ENCODE data around the gene ASB14.

Gene ASB14

DNA sequence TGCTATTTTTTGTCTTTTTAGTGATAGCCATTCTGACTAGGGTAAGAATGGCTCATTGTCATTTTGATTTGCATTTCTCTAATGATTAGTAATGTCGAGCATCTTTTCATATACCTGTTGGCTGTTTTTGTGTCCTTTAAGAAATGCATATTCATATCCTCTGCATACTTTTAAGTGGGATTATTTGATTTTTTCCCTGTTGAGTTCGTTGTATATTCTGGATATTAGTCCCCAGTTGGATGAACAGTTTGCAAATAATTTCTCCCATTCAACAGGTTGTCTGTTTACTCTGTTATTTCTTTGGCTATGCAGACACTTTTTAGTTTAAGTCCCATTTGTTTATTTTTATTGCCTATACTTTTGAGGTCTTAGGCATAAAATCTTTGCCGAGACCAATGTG is 30.6 kb downstream of the ASB14 start:
- in situ Hi-C loops (cut with HindIII; ENCODE audit: low sequenced_read_pairs): no loop called here

GRCh38 chr3:57261119-57261518 is 31.4 kb downstream of the ASB14 start:
- in situ Hi-C loops (cut with HindIII; ENCODE audit: low sequenced_read_pairs): no loop called here

DNA sequence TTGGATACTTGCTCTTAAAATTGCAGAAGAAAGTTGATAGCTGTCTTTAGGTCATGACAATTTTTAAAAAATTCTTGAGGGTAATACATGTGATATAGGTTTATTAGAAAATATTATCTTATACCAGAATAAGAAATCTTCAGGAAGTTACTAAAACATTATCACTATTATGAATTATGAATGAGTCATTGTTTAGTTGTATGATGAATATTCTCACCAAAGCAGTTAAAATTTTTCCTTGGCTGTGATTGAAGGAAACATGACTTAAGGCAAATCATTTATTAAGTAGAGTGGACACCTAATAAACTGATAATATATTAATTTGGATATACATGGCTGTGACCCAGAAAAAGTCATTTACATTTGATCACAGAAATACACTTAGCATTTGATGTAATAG is 34.8 kb downstream of the ASB14 start:
- in situ Hi-C loops (cut with HindIII; ENCODE audit: low sequenced_read_pairs): no loop called here

GRCh38 chr3:57256844-57257243 is 35.6 kb downstream of the ASB14 start:
- in situ Hi-C loops (cut with HindIII; ENCODE audit: low sequenced_read_pairs): no loop called here

GRCh38 chr3:57252404-57252803 is 40.1 kb downstream of the ASB14 start:
- in situ Hi-C loops (cut with HindIII; ENCODE audit: low sequenced_read_pairs): no loop called here

GRCh38 chr3:57244946-57245345 is 47.5 kb downstream of the ASB14 start:
- in situ Hi-C loops (cut with HindIII; ENCODE audit: low sequenced_read_pairs): loop anchor here (5.0 kb wide), 1 partner anchor 63 kb away; no protein-coding TSS in a partner anchor

DNA sequence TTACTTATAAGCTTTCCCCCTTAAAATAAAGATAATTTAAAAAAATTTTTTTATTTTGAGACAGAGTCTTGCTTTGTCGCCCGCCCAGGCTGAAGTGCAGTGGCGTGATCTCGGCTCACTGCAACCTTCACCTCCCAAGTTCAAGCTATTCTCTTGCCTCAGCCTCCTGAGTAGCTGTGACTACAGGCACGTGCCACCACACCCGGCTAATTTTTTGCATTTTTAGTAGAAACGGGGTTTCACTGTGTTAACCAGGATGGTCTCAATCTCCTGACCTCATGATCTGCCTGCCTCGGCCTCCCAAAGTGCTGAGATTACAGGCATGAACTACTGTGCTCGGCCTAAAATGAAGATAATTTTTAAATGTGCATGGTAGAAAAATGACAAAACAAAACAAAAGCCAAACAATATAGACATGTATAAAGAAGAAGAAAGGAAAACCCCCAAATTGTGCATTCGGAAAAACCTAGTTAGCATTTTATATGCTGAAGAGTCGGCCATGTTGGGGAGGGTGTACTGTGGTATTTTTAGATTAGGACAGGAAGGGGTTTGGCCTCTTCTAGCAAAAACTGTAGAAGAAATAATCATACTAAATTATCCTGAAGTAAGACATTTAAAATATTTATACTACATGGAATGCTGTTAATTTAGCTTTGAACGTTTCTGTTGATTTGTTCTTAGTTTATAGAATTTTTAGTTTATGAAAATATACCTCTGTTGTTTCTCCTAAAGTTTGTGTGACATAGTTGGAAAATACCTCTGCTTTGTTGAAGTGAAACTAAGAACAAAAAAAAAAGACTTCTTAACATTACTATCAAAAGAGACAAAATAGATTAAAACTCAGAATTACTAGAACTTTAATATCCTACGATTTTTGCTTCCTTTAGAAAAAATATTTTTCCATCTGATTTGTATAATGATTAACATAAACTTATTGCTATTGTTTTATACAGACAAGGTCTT is 57.6 kb downstream of the ASB14 start:
- in situ Hi-C loops (cut with HindIII; ENCODE audit: low sequenced_read_pairs): loop anchor here (5.0 kb wide), 1 partner anchor 47 kb away; no protein-coding TSS in a partner anchor

- in situ Hi-C loops (cut with HindIII; ENCODE audit: low sequenced_read_pairs): loop anchor here (5.0 kb wide), 1 partner anchor 49 kb away; no protein-coding TSS in a partner anchor
These were observed 58.7 kb downstream of the ASB14 start for GRCh38 chr3:57233799-57234198.

- in situ Hi-C loops (cut with HindIII; ENCODE audit: low sequenced_read_pairs): loop anchor here (5.0 kb wide), 1 partner anchor 52 kb away; no protein-coding TSS in a partner anchor
These were observed 62.5 kb downstream of the ASB14 start for GRCh38 chr3:57230006-57230405.

GRCh38 chr3:57227930-57228751 is 64.3 kb downstream of the ASB14 start:
- in situ Hi-C loops (cut with HindIII; ENCODE audit: low sequenced_read_pairs): no loop called here

DNA sequence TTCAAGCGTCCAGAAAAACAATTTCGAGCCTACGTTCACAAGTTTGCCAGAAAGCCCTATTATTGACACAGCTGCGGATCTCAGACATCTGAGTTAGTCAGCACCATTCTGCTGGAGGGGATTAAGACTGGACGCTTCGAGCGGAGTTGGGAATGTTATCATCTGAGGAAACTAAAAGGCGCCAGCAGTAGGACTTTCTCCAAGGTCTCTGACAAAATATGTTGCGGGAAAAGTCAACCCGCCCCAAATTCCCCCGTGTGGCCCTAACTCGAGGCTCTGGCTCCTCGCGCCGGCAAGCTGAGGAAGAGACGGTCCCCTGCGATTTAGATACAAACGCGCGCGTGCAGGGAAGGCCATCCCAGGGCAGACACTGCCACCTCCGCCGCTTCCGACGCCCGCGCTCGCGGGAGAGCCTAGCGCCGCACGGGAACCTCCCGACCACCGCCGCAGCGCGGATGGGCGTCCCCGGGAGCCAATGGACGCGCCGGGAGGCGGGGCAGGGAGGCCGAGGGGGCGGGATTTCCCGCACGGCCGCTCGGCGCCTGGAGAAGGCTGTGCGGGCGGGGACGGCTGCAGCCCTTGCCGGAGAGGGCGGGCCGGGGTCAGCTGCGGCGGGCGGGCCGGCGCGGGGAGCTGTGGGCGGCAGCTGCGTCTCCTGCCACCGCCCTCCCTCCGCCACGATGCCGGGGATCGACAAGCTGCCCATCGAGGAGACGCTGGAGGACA is 65.1 kb downstream of the ASB14 start, which contains the start of gene APPL1:
Gene APPL1 (plus strand): TSS at position 526 of the 726 bp plus-strand sequence. CDS start 155 bp downstream, at position 681.
- in situ Hi-C loops (cut with HindIII; ENCODE audit: low sequenced_read_pairs): no loop called here

DNA sequence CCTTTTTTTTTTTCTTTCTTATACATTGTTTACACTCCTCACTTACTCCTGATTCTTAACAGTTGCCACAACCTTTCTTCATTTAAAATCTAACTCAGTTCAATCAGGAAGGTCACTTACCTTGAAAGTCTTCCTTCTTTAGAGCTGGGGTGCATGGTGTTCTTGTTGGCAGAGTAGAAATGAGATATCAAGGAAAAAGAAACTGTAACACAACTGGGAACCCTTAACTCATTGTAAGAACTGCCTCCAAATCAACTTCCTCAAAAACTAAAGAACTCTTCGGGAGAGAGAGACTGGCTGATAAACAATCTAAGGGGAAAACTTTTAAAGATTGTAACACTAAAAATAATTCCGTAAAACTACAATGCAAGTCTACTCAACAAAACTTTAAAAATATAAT is 66.3 kb downstream of the ASB14 start:
- in situ Hi-C loops (cut with HindIII; ENCODE audit: low sequenced_read_pairs): no loop called here

GRCh38 chr3:57224856-57225255 is 67.6 kb downstream of the ASB14 start:
- in situ Hi-C loops (cut with HindIII; ENCODE audit: low sequenced_read_pairs): loop anchor here (5.0 kb wide), 1 partner anchor 83 kb away; no protein-coding TSS in a partner anchor

GRCh38 chr3:57221883-57222282 is 70.6 kb downstream of the ASB14 start:
- in situ Hi-C loops (cut with HindIII; ENCODE audit: low sequenced_read_pairs): loop anchor here (5.0 kb wide), 1 partner anchor 80 kb away; no protein-coding TSS in a partner anchor

Data from endothelial cell of hepatic sinusoid (primary cell).